ENCODE measurements around the gene TLK1.

TLK1 gene

GRCh38 chr2:171187819-171188218 is 27.1 kb upstream of the TLK1 start:
- Histone ChIP-seq H3K4me3 (replicated peaks; ENCODE audit: insufficient read depth, low read length) (no peak overlapping the region), H3K27ac (replicated peaks) (no peak overlapping the region), H3K27me3 (ENCODE audit: insufficient read depth, poor library complexity, severe bottlenecking) (no peaks in the 10 kb centered on the region)
- no peak for TF ChIP-seq GABPA (IDR thresholded peaks at IDR 0.05; ENCODE audit: low read depth)
- no peak for TF ChIP-seq POLR2AphosphoS5 (IDR thresholded peaks at IDR 0.05; ENCODE audit: low read depth)
- no peak for TF ChIP-seq CTCF (IDR thresholded peaks at IDR 0.05; ENCODE audit: insufficient read depth, low read length)
- no peak for TF ChIP-seq REST (IDR thresholded peaks at IDR 0.05; ENCODE audit: insufficient replicate concordance, low read depth)
- no peak for TF ChIP-seq SPI1 (IDR thresholded peaks at IDR 0.05; ENCODE audit: borderline replicate concordance, low read depth)
- DNase-seq (ENCODE audit: low read depth in 1 of 2, low spot score in 1 of 2), result no peak

- Histone ChIP-seq H3K4me3 (replicated peaks; ENCODE audit: insufficient read depth, low read length) (no peak overlapping the region), H3K27ac (replicated peaks) (no peak overlapping the region), H3K27me3 (ENCODE audit: insufficient read depth, poor library complexity, severe bottlenecking) (no peaks in the 10 kb centered on the region)
- DNase-seq (ENCODE audit: low read depth in 1 of 2, low spot score in 1 of 2), result no peak
- no peak for TF ChIP-seq CTCF (IDR thresholded peaks at IDR 0.05; ENCODE audit: insufficient read depth, low read length)
- no peak for TF ChIP-seq REST (IDR thresholded peaks at IDR 0.05; ENCODE audit: insufficient replicate concordance, low read depth)
- TF ChIP-seq SPI1 (IDR thresholded peaks at IDR 0.05; ENCODE audit: borderline replicate concordance, low read depth), result no peak
- TF ChIP-seq GABPA (IDR thresholded peaks at IDR 0.05; ENCODE audit: low read depth), result no peak
- TF ChIP-seq POLR2AphosphoS5 (IDR thresholded peaks at IDR 0.05; ENCODE audit: low read depth), result no peak
Observed at GRCh38 chr2:171187177-171187576, 26.5 kb upstream of the TLK1 start.

- H3K27me3 ChIP-seq (ENCODE audit: insufficient read depth, poor library complexity, severe bottlenecking), result no peaks in the 10 kb centered on the region
- H3K27ac ChIP-seq (replicated peaks), result no peak overlapping the region
- TF ChIP-seq GABPA (IDR thresholded peaks at IDR 0.05; ENCODE audit: low read depth) (no peak), SPI1 (IDR thresholded peaks at IDR 0.05; ENCODE audit: borderline replicate concordance, low read depth) (no peak), POLR2AphosphoS5 (IDR thresholded peaks at IDR 0.05; ENCODE audit: low read depth) (no peak), REST (IDR thresholded peaks at IDR 0.05; ENCODE audit: insufficient replicate concordance, low read depth) (no peak), CTCF (IDR thresholded peaks at IDR 0.05; ENCODE audit: insufficient read depth, low read length) (no peak)
- no peak overlapping the region for H3K4me3 ChIP-seq (replicated peaks; ENCODE audit: insufficient read depth, low read length)
- DNase-seq (ENCODE audit: low read depth in 1 of 2, low spot score in 1 of 2), result no peak
Observed at GRCh38 chr2:171185941-171186340, 25.2 kb upstream of the TLK1 start.

All from HL-60 (cell line).